ENCODE results near the gene FHOD1.

FHOD1 gene

DNA sequence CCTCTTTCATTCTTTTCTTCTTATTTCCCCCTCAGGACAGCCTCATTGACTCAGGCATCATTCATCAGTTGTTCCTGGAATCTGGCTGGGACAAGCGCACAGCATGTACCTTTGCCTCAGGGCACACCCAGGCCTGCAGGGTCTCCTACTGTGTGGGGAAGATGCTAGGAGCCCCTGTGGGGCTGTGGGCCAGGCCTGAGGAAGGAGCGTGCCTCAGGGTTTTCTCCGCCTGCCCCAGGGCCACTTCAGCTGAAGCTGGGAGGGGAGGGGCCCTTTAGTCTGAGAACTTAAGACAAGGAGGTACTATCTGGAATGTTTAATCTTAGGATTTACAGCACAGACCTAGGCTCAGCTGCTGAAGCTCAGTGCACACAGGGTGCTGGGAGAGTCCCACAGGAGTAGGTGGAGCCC lies 40.4 kb downstream of the FHOD1 start:
- DNase-seq, result no peak

DNA sequence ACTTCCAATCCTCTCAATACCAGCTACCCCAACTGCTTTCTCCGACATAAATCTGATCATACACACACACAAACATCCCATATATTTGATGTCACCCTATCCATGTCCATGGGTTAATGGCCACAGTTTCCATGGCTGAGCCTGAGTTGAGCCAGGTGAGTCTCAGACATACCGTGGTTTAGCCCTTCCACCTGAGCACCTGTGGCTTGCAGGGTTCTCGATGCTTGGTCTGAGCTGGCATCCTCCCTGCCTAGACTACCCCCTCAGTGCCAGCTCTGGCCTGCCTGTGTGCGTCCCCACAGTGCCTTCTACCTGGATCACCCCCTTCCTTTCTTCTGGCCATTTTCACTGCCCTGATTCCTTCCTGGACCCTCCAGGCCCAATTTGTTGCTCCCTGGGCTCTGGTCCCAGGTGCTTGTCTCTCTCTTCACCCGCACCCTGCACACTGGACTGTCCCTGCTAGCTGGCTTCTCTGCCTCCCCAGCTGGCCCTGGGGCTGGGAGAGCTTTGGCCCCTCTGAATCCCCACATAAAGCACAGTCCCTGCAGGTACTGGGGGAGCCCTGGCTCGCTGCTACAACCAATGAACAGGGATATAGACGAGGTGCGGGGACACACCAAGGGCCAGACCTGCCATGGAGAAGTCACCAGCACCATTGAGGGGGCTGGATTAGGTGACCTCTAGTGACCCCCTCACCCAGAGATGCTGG lies 41.0 kb downstream of the FHOD1 start:
- no peak for DNase-seq

DNA sequence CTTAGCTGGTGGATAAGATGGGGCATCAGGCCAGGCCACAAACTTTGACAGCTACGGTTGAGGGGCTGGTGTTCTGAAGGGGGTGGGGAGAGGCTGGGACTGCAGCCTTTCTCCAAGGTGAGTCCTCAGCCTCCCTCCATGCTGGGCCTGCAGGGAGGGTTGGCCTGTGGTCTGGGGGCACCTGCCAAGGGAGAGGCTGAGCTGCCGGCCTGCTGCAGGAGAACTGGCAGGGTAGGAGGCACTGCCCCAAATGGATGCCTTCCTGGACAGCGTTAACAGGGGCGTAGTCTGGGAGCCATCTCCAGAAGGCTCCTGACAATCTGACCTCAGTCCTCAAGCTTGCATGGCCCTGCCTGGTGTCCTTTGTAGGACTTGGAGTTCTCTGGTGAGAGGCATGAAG lies 43.2 kb downstream of the FHOD1 start:
- DNase-seq, result no peak

DNA sequence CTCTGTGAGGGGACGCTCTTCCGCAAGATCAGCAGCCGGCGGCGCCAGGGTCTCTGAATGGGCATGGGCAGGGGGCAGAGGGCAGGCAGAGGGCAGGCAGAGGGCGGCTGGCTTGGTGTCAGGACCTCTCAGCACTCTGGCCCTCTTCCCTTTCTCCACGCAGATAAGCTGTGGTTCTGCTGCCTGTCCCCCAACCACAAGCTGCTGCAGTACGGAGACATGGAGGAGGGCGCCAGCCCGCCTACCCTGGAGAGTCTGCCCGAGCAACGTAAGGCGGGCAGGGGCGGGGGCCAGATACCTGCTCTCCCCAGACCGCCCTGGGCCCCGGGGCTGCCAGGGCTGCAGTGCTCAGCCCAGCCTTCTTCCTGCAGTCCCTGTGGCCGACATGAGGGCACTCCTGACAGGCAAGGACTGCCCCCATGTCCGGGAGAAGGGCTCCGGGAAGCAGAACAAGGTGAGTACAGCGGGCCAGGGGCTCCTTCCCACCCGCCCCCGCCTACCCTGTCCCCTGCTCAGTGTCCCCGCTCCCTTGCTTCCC lies 44.3 kb downstream of the FHOD1 start:
- DNase-seq, result no peak

DNA sequence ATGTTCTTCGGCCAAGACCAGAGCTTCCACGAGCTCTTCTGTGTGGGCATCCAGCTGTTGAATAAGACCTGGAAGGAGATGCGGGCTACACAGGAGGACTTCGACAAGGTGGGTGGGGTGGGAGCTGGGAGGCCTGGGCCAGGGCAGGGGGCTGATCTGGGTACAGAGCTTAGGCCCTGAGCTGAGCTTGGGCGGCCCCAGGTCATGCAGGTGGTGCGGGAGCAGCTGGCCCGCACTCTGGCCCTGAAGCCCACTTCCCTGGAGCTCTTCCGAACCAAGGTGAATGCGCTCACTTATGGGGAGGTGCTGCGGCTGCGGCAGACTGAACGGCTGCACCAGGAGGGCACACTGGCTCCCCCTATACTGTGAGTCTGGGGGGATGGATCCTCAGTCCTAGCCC lies 44.9 kb downstream of the FHOD1 start:
- no peak for DNase-seq

DNA sequence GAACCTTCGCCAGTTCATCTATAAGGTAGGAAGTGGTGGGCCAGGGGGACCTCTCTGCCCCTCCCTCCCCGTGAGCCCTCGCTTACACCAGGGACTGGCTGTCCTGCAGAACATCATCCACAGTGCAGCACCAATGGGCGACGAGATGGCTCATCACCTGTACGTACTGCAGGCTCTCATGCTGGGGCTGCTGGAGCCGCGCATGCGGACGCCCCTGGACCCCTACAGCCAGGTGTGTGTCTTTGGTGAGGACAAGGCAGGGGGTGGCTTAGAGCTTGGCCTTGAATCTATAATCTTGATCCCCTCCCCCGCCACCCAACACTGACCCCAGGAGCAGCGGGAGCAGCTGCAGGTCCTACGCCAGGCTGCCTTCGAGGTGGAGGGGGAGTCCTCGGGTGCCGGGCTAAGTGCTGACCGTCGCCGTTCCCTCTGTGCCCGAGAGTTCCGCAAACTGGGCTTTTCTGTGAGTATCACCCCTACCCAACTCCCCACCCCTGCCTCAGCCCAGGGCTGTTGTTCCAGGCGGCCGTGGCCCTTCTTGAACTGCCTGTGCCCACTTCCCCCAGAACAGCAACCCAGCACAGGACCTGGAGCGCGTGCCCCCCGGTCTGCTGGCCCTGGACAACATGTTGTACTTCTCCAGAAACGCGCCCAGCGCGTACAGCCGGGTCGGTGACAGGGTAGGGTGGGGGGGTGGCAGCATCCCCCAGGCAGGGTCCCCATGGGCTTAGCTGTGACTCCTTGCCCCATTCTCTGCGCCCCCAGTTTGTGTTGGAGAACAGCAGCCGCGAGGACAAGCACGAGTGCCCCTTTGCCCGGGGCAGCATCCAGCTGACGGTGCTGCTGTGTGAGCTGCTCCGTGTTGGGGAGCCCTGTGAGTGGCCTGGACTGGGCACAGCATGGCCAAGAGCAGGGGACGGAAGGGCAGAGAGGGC lies 45.6 kb downstream of the FHOD1 start:
- no peak for DNase-seq

DNA sequence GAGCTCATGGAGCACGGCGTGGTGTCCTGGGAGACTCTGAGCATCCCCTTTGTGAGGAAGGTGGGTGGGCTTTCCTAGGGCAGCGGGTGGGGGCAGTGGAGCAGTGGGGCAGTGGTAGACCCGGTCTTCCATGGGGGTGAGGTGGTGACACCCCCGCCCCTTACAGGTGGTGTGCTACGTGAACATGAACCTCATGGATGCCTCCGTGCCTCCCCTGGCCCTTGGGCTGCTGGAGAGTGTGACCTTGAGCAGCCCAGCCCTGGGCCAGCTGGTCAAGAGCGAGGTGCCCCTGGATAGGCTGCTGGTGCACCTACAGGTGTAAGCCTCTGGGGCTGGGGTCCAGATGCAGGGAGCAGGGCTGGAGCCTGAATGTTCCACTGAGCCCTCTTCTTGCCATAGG lies 46.8 kb downstream of the FHOD1 start:
- DNase-seq, result no peak

DNA sequence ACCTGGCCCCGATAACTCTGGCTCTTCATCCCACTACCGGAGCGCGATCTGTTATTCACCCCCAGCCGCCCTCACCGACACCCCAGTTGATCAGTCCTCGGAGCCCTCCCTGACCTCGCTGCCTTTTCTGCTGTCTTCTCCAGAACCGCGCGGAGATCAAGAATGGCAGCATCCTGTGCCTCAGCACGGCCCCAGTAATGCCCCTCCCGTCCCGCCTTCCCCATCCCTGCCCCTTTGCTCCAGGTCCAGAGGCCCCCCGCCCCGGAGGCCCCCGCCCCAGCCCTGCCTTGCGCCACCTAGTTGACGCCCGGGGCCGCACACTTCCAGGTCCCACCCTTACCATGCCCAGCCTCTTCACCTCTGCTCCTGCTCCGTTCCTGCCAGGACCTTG lies 47.5 kb downstream of the FHOD1 start:
- no peak for DNase-seq

DNA sequence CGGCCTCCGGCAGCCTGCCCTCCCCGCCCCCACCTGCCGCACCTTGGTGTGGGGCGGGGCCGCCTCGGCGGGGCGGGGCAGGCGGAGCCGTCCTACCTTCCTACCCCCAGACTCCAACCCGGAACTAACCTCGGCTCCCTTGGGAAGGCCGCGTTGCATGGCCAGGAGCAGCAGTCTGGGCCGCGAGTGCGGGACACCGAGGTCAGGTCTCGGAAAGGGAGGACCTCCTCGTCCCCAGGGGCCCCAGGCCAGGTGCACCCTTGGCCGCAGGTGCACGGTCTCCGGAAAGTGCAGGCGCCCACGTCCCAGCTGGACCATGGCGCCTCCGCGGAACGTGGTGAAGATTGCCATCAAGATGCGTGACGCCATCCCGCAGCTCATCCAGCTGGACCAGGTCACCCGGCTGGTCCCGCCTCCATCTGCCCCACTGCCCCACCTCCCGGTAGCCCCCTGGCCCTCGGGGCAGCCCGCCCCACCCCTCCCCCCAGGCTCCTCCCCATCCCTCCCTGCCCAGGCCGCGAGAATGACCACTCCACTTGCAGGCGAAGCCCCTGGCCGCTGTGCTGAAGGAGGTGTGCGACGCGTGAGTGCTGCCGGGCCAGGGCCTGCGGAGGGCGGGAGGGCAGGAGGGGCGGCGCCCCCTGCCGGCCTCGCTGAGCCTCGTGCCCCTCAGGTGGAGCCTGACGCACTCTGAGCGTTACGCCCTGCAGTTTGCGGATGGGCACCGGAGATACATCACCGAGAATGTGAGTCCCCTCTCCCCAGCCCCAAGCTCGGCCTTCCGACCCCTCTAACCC lies 48.1 kb downstream of the FHOD1 start, which contains the start of gene ELMO3:
TSS of gene ELMO3 (plus strand) at position 121 of the 797 bp plus-strand sequence. CDS start at position 317, 196 bp downstream.
- DNase-seq, result no peak

DNA sequence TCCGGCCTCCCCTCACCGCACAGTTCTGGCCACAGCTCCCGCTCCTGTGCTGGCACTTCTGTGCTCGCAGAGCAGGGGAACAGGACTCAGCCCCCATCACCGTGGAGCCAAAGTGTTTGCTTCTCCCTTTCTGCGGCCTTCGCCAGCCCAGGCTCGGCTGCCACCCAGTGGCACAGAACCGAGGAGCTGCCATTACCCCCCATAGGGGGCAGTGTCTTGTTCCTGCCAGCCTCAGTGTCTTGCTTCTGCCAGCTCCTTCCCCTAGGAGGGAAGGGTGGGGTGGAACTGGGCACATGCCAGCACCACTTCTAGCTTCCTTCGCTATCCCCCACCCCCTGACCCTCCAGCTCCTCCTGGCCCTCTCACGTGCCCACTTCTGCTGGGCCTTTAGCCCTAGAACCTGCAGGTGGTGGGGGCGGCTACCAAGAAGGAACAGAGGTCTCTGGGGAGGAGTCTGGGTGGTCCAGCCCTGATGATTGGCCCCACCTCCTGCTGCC lies 49.0 kb downstream of the FHOD1 start:
- peak; percentile 40 for DNase-seq

DNA sequence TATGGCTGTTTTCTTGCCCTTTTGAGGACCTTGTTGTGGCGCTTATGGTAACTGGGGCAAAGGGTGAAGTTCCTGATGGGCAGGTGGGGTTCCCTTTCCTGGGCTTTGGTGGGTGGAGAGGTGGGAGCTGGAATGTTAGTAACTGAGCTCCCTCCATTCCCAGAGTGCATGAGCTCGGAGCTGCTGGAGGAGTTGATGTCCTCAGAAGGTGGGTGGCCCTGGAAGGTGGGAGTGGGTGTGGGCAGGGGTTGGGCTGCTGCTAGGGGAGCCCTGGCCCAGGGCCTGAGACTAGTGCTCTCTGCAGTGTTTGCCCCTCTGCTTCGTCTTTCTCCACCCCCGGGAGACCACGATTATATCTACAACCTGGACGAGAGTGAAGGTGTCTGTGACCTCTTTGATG lies 49.6 kb downstream of the FHOD1 start:
- DNase-seq, result no peak

DNA sequence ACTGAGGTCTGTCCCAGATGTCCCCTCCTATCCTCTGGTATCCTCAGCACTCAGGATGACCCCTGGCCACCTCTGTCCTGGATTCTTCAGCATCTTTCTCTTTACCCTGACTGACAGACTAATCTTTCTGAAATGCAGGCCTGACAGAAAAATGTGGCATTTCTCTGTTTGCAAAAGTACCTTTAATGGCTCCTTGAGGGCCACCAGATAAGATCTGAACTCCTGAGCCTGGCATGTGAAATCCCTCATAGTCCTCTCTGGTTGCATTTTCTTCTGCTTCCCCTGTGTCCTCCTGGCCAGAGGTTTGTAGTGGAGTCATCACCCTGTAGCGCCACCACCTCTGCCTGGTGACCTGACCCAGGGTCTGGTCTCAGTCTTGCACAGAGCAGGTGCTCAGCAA lies 50.4 kb downstream of the FHOD1 start:
- no peak for DNase-seq

DNA sequence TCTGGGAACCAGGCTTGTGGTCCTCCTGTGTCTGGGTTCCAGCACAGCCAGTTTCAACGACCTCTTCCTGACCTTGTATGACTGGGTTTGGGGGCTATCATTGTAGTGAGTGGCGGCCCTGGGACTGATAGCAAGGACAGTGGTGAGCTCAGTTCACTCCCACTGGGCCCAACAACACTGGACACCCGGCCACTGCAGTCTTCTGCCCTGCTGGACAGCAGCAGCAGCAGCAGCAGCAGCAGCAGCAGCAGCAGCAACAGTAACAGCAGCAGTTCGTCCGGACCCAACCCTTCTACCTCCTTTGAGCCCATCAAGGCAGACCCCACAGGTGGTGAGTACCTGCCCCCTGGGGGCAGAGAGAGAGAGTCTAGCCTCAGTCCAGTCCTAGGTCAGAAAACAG lies 51.6 kb downstream of the FHOD1 start:
- DNase-seq, result no peak

DNA sequence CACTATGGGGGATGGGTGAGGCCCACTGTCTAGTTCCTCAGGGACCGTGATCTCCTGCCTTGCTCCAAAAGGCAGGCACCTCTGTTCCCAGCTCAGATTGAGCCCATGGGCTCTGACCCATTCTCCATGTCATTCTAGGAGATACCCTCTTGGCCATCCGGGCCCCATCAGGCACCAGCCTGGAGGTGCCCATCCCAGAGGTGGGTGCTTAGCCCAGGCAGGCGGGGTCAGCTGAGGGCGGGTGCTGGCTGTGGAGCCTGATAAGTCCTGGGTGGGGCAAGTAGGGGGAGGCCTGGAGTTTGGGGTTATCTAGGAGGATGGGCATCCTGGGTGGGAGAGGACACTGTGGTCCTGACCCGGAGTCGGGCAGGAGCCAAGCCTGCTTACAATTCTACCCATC lies 53.0 kb downstream of the FHOD1 start:
- DNase-seq, result no peak

DNA sequence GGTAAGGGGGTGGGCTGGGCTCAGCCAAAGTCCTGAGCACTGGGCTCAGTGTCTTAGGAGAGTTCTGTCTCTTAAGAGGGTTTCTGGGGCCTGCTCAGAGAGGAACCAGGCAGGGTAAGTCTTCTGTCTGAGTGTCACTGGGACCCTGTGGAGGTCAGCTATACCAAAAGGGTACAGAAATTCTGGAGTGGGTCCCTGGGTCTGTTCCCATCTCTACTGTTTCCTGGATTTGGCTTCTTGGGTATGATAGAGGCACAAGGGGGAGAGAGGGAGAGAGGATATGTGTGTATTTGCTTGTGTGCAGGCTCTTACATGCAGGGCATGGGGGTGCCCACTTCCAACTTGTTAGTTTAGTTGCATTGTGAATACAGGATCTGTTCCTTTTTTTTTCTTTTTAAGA lies 53.7 kb downstream of the FHOD1 start:
- no peak for DNase-seq

DNA sequence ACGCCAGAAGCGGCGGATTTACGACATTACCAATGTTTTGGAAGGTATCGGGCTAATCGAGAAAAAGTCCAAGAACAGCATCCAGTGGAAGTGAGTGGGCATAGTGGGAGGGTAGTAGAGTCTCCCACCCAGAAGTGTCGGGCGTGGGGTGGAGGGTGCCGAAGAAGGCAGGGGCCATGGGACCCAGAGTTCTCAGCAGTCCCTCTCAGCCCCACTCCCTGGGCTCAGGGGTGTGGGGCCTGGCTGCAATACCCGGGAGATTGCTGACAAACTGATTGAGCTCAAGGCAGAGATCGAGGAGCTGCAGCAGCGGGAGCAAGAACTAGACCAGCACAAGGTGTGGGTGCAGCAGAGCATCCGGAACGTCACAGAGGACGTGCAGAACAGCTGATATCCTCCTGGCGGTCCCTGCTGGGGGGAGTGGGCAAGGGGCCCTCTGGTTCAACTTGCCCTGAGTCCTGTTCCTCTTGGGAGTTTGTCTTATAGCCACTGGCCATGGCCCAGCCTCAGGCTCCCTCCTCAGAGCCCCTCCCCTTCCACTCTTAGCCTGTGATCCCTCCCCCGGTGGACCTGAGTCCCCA lies 54.4 kb downstream of the FHOD1 start:
- no peak for DNase-seq

DNA sequence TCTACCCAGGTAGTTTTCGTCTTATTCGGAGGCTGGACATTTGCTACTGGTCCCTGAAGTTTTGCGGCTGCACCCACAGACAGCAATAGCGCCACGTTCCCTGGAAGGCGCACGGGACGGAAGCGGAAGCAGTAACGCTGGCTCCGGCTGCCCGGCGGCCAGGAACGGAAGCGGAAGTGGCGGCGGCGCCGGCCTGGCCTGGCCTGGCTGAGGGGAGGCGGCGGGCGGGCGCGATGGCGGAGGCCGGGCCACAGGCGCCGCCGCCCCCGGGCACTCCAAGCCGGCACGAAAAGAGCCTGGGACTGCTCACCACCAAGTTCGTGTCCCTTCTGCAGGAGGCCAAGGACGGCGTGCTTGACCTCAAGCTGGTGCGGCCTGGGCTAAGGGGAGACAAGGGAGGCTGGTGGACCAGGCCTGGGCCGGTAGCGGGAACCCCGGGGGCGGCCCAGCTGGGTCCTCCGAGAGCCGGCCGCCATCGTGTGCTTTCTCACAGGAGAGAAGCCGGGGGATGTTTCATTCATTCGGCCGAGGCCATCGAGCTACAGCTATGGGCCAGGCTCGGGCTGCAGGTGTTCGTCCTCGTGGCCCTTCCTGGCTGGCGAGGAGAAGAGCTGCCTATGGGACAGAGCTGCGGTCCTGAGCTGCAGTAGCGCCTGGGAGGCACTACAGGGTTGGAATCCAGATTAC lies 55.1 kb downstream of the FHOD1 start, which contains the start of gene E2F4:
TSS of gene E2F4 (plus strand) at position 161 of the 687 bp plus-strand sequence. CDS start at position 234, 73 bp downstream.
- peak; percentile 95 for DNase-seq

DNA sequence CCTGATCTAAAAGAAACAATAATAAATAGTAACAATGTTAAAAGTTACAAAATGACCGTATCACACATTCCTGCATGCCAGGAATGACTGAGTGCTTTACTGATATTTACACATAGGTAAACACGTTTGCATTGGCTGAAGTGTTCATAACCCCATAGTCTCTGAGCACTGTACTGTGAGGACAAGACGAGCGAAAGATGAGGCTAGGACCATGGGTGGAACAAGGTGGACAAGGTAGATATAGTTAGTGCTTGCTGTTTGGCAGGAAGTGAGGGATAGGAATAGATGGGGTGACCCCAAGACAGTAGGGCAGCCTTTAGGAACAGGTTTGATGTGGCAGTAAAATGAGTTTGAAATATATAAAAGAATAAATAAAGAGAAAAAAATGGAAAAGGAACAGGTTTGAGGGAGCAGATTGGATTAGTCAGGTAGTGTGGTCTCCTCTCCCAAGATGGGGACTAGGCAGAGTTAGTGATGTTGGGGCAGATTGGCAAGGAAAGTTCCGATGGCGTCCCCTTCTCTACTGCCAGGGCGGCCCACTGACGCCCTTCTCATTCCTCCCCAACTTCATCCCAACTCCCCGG lies 55.8 kb downstream of the FHOD1 start:
- DNase-seq, result no peak

DNA sequence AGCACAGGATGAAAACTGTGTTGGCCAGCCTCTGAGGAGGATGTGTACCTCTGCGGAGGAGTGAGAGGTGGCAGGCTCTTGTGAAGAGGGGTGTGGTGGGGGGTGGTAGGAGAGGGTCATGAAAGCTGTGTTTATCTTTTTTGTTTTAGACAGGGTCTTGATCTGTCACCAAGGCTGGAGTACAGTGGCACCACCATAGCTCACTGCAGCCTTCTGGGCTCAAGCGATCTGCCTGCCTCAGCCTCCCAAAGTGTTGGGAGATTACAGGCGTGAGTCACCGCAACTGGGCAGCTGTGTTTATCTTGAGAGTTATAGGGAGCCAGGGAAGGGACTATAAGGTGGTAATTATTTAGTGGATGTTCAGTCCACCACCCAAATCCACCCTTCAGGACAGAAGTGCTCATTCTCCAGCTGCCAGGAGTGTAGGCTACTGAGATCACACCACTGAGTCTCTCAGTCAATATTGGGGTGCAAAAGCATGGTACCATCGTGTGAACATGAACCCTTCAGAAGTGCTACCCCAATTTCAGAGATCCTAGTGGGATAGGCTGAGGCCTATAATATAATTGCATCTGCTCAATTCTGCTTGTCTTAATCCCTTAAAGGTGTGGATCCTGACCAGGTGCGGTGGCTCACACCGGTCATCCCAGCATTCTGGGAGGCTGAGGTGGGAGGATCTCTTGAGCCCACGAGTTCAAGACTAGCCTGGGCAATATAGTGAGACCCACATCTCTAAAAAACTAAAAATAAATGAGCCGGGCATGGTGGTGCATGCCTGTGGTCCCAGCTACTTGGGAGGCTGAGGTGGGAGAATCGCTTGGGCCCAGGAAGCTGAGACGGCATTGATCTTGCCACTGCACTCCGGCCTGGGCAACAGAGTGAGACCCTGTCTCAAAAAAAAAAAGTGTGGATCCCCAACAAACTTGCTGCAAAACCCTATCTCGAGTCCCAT lies 56.6 kb downstream of the FHOD1 start:
- DNase-seq, result no peak

DNA sequence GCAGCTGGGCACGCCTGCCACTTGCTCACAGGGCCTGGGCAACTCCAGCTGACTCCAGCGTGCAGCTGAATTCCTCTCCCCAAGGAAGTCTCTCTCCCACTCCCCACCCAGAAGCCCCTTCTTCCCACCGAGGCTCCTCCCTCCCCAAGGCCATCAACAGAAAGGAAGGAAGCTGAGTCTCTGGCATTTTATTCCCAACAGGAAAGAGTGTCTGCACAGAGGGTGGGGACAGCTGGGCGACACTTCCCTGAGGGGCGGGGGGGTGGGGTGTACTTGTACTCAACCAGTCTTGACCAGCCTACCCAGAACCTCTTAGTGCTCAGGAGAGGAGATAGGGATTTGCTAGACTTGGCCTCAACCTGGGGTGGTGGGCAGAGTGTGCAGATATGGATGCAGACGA lies 57.2 kb downstream of the FHOD1 start, which contains the start of gene EXOC3L1:
TSS of gene EXOC3L1 (minus strand) at position 96 of the 400 bp plus-strand sequence. CDS start 460 bp downstream, outside the sequence.
- no peak for DNase-seq

All from activated CD4-positive, alpha-beta T cell treated with anti-CD3 and anti-CD28 coated beads, Interleukin-10, Interleukin-2, amounts not matched to agents 100 ng/mL and 50 ng/mL, durations not matched to agents 16 hours and 8 hours (primary cell).